AG09319 (cell line): Measurements from ENCODE around the gene STPG2.

Experiments used
- DNase-seq: peaks from one replicate; pipeline ENCODE4 v3.0.0-alpha.2; 2010; ENCODE audit warnings: low read depth; ENCODE audit errors: extremely low read depth
- TF ChIP-seq, protein P1 (sequence below): IDR thresholded peaks from 2 replicates; pipeline ENCODE4 v1.5.1; 2011; ENCODE audit warnings: low read depth, mild to moderate bottlenecking, inconsistent platforms, low read length, moderate library complexity

STPG2 gene

DNA sequence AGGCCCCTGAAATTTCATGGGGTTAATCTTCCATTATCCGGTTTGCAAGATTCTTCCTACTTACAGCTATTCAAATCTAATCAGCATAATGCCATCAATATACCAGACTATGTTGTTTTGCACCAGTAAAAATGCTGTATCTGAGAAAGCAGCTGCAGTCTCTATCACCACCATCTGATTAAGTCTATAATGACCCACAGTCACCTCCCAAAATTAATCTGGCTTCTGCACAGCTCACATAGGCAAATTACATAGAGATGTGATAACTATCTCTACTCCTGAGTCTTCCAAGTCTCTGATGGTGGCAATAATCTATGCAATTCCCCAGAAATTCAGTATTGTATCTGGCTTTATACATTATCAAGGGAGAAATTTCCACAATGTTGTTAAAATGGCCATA lies 113.2 kb downstream of the STPG2 start:
- TF ChIP-seq, protein P1, sequence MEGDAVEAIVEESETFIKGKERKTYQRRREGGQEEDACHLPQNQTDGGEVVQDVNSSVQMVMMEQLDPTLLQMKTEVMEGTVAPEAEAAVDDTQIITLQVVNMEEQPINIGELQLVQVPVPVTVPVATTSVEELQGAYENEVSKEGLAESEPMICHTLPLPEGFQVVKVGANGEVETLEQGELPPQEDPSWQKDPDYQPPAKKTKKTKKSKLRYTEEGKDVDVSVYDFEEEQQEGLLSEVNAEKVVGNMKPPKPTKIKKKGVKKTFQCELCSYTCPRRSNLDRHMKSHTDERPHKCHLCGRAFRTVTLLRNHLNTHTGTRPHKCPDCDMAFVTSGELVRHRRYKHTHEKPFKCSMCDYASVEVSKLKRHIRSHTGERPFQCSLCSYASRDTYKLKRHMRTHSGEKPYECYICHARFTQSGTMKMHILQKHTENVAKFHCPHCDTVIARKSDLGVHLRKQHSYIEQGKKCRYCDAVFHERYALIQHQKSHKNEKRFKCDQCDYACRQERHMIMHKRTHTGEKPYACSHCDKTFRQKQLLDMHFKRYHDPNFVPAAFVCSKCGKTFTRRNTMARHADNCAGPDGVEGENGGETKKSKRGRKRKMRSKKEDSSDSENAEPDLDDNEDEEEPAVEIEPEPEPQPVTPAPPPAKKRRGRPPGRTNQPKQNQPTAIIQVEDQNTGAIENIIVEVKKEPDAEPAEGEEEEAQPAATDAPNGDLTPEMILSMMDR, result no peak
- no peak for DNase-seq

DNA sequence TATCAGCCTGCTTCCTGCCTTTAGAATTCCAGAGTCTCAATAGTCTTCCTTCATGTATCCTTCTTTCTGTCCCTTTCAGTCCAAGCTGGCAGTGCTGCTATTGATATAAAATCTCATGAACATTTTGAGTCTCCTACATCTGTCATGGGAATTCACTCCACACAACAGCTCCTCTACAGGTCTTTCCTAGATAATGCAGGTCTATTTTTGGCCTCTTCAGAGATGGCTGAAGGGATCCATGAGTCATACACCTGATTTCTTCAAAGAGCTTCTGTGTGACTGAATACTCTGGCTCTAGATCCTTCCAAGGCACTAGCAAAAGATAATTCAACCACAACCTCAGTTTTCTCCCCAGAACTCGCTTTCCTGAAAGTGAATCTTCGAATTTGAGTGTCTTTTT lies 115.4 kb downstream of the STPG2 start:
- DNase-seq, result no peak
- TF ChIP-seq, protein P1, result no peak

DNA sequence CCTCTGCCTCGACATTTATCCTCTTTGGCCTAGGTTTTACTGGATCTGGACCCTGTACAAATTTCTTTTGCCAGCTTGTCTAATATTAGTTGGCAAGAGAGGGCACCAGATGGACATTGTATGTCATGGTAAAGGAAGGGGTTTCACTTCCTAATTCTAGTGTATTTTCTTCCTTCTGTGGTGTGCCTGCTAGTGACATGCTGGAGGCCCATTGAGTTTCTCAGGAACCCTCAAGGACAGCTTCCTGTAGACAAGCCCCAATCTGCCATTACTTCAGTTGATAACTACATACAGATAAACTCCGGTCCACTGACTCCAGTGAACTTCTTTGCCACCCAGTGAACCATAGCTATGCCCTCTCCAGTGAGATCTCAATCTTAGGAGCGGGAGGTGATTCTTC lies 116.9 kb downstream of the STPG2 start:
- no peak for DNase-seq
- TF ChIP-seq, protein P1, result no peak

DNA sequence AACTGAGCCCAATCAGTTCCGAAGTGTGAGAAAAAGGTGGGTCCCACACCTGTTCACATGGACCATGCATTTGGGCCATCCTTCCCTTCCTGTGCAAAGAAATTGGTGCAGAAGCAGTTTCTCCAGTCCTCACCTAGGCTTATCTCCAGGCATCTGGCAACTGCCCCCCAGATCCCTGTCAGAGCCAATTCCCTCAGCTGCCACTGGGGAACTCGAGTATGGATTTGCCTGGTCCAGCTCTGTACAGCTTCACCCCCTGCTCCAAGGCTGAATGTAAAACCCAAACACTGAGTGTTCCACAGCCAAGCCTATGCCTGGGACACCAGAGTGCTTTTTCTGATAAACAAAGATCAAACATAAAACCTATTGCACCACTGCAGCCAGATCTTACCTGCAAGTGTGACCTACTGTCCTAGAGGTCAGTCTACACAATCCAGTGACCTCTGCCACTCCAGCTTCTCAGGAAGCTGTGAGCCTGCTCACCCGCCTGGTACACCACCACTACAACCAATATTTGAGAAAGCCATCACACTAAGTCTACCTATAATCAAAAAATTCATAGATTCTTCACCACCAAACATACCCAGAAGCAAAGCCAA lies 136.4 kb downstream of the STPG2 start:
- TF ChIP-seq, protein P1, result no peak
- no peak for DNase-seq

DNA sequence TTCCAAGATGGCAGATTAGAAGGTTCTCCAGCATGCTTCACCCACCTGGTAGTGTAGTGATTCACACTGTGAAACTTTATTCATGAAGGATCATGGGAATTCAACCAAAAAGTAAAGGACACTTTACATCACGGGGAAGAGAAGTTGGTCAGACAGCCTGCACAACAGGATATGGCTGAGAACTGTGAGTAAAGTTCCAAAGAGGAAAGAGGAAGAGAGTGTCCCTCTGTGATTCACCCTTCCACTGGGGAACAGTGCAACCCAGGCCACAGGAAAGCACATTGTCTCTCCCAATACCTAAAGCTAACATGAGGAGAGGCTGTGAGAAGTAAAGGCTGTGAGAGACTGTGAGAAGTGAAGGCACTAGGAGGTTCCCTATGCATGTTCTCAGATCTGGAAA lies 137.2 kb downstream of the STPG2 start:
- TF ChIP-seq, protein P1, result no peak
- DNase-seq, result no peak

DNA sequence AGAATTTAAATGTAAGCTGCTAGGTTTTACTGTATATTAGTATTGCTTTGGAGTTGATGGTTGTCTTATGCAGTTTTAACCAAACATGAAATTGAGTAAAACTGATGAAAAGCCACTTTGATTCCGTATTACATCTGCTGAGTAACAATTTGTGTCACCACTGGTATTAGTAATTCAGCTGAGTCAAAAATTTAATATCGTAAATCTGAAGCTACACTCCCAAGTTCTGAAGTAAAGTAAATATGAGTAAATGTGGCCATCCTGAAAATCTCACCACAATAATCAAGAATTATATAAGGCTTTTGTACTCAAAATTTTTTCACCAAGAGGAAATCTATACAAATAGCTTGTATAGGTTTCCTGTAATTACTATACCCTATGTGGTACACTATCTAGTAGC lies 142.3 kb downstream of the STPG2 start:
- TF ChIP-seq, protein P1, result no peak
- no peak for DNase-seq

DNA sequence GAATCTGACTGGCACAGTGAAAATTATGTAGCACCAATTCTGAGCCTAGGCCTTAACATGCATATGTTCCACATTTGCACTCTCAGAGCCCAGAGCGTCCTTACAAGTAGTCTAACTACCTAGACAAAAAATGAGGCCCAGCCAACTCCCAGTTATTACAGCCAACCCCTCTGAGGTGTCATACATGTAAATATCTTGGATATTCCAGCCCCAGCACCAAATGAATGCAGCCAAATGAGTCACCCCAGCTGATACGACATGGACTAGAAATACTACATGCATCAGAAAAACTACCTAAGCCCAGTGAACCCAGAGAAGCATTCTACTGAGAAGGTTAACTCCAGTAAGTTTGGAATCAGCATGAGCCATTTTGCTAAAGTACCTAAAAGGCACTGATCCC lies 145.1 kb downstream of the STPG2 start:
- TF ChIP-seq, protein P1, result no peak
- no peak for DNase-seq
